ENCODE data around the gene DQX1. TPM values are rescaled to one million over a fixed set of nuclear protein-coding genes. Genes with fewer than 3 reads are reported as not detected.

The DQX1 gene
- total RNA-seq, 1 experiment from 2014 or later, result 0.10 TPM

DNA sequence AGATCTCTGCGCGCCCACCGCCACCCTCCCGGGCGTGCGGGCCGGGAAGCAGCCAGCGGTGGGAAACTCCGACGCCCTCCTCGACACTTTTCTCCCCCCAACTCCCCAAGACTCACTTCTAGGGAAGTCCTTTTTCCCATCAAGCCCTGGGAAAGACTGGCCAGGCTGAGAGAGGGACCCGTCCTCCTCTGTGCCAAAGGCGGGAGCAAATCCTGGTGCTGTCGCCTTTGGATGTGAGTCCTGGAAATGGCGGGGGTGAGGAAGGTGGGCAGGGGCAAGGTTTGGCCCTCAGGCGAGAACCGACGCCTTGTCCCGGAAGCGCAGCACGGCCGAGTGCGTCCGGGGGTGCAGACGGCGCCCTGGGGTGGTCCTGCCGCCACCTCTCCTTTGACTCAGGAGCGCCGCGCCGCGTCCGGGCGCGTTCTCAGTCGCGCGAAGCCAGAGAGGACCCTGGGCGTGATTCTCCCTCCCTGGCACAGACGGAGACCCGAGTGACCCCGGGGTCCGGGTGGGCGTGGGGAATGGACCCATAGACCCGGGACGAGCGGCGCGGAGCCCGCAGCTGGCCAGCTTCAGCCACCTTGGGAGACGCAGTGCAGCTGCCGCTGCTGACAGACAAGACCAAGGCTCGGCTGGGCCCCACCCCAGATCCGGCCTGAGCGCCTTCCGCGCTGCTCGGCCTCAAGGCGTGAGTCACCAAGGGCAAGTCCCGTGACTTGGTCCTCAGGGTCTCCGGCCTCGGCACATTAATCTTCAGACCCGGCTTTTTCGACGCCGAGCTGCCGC, 23.1 kb downstream of the DQX1 start:
- DNase-seq, result peak; percentile 90
- Histone ChIP-seq H3K27me3 (ENCODE audit: control insufficient read depth, insufficient read depth, low read length) (peaks cover 77% of the 10 kb centered on the region), H3K4me3 (ENCODE audit: insufficient read depth, low read depth, low read length) (peak overlapping the region; percentile 52), H3K36me3 (replicated peaks; ENCODE audit: control insufficient read depth, insufficient read depth, low read length) (peaks cover 1% of the 10 kb centered on the region)

GRCh38 chr2:74502147-74502719, 23.8 kb downstream of the DQX1 start:
- peaks cover 1% of the 10 kb centered on the region for H3K36me3 ChIP-seq (replicated peaks; ENCODE audit: control insufficient read depth, insufficient read depth, low read length)
- H3K4me3 ChIP-seq (ENCODE audit: insufficient read depth, low read depth, low read length), result peak overlapping the region; percentile 52
- peaks cover 84% of the 10 kb centered on the region for H3K27me3 ChIP-seq (ENCODE audit: control insufficient read depth, insufficient read depth, low read length)
- DNase-seq, result peak; percentile 77

DNA sequence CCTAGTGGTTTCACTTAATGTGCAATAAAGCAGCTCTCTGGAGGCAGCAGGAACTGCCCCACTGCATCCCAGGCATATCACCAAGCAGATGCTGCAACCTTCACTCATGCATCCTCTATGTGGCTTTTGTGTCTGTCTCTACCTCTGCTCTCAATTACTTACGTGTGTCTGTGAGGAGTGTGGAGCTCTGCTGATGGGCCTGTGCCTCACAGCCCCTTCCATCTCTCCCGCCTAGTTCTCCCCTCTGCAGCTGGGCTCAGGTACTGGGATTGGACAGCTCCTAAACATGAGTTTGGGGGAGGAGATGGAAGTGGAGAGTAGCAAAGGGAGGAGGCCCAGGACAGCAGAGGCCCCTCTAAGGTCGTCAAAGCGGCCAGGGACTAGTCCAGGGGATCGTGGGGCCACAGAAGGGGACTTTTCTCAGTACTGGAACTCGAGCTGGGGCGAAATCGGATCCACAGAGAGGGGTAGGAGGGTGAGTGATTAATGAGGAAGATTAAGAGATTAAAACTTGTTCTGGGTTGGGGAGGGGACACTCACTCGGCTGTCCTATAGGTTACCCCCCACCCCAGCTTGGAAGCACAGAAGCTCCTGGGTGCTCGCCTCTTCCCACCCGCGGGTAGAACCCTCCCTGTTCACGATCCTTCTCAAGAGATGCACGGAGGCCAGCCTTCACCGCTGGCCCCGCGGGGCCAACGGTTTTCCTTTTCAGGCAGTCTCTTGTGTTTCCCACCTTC, 24.5 kb downstream of the DQX1 start:
- Histone ChIP-seq H3K4me3 (ENCODE audit: insufficient read depth, low read depth, low read length) (no peak overlapping the region; the same call in 1 of the 2 replicates), H3K36me3 (replicated peaks; ENCODE audit: control insufficient read depth, insufficient read depth, low read length) (peaks cover 1% of the 10 kb centered on the region), H3K27me3 (ENCODE audit: control insufficient read depth, insufficient read depth, low read length) (peaks cover 91% of the 10 kb centered on the region)
- DNase-seq, result peak; percentile 71

DNA sequence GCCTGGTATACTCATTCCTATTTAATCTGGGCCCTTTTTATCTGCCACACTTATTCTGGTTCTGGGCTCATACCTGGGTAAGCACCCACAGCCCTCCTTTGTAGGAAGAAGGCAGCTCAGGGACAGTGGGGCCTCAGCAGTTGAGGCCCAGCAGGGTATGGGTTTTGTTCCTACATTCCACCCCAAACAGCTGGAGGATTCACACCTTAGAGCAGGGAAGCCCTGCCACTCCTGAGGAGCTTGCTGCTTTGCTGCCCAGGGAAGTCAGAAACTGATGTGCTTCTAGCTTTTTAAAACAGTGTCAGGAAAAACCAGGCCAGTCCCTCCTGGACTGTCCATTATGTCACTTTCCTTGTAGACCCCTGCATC, 25.5 kb downstream of the DQX1 start:
- H3K4me3 ChIP-seq (ENCODE audit: insufficient read depth, low read depth, low read length), result no peak overlapping the region

GRCh38 chr2:74499940-74500577, 26.0 kb downstream of the DQX1 start:
- Histone ChIP-seq H3K36me3 (replicated peaks; ENCODE audit: control insufficient read depth, insufficient read depth, low read length) (no peaks in the 10 kb centered on the region), H3K27me3 (ENCODE audit: control insufficient read depth, insufficient read depth, low read length) (peaks cover 97% of the 10 kb centered on the region), H3K4me3 (ENCODE audit: insufficient read depth, low read depth, low read length) (peak overlapping the region; percentile 40; the same call in 1 of the 2 replicates)
- DNase-seq, result peak; percentile 49

More for the DNA sequence above, 25.5 kb downstream of the DQX1 start:
- DNase-seq, result peak; percentile 63
- peaks cover 97% of the 10 kb centered on the region for H3K27me3 ChIP-seq (ENCODE audit: control insufficient read depth, insufficient read depth, low read length)
- no peaks in the 10 kb centered on the region; the same call in 1 of the 2 replicates for H3K36me3 ChIP-seq (replicated peaks; ENCODE audit: control insufficient read depth, insufficient read depth, low read length)

- DNase-seq, result peak; percentile 89
These were observed 26.6 kb downstream of the DQX1 start, which contains the start of gene LBX2 for GRCh38 chr2:74499267-74499939. Gene LBX2 (minus strand): TSS chr2:74499603. CDS start chr2:74499537, 66 bp downstream.

DNA sequence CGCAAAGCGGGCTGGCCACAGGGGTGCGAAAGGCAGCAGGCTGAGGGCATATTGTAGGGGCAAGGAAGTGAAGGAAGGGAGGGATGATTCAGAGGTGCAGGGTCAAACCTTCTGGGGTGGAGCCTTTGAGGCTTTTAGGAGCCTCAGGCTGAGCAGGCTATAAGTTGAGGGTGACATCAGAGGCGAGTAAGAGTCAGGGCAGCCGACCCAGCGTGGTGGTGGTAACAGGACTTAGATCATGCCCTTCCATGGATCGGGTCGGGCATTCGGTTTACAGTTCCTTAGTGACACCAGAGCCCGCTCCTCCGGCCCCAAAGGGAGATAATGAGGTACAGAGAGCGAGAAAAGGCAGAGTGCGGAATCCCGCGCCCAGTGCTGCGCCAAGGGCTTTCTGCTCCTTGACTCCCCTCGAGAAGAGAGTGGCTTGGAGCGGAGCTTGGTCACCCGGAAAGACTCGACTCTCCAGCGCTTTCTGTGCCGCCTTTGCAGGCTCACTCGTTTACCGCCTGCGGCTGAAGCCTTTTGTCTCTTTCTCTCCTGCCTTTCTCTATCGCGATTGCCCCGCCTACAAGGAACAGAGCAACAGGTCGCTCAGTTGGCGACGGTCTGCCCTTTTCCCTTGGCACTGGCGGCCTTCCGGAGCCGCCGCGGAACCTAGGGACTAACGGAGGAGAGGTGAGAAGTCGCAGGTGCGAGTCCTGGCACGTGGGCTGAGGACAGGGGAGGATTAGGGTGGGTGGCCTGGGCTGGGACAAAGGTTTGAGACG, 27.3 kb downstream of the DQX1 start:
- Histone ChIP-seq H3K4me3 (ENCODE audit: insufficient read depth, low read depth, low read length) (peak overlapping the region; percentile 40), H3K36me3 (replicated peaks; ENCODE audit: control insufficient read depth, insufficient read depth, low read length) (no peaks in the 10 kb centered on the region), H3K27me3 (ENCODE audit: control insufficient read depth, insufficient read depth, low read length) (peaks cover 85% of the 10 kb centered on the region)
- DNase-seq, result peak; percentile 84

More at GRCh38 chr2:74499267-74499939, 26.6 kb downstream of the DQX1 start, which contains the start of gene LBX2:
- Histone ChIP-seq H3K36me3 (replicated peaks; ENCODE audit: control insufficient read depth, insufficient read depth, low read length) (no peaks in the 10 kb centered on the region), H3K4me3 (ENCODE audit: insufficient read depth, low read depth, low read length) (peak within 1 kb of the TSS; percentile 40), H3K27me3 (ENCODE audit: control insufficient read depth, insufficient read depth, low read length) (peaks cover 92% of the 10 kb centered on the region)

DNA sequence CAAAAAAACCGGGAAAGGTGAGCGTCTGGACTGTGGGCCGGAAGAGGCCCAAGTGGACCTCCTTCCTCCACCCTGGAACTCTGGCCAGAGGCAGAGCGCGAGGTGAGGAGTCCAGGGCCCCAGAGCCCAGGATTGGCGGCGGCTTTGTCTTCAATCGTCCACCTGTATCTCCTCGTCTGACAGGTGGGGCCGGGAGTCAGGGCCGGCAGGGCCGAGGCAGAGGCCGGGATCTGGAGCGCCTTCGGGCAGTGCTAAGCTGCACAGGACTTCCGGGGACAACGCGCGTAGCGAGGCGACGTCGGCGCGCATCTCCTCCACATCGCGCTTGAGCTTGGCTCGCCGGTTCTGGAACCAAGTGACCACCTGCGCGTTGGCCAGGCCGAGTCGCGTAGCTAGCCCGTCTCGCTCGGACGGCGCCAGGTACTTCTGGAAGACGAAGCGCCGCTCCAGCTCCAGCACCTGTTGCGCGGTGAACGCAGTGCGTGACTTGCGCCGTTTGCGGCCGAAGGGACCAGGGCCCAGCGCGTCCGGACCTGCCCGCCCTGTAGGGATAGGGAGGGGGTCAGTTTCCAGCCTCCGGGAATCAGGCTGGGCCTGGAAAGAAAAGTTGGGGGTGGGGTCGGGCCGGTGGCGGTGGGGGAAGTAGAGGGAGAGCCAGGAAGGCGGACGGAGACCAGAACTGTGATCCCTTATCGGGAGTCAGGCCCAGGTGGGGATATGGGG, 28.1 kb downstream of the DQX1 start:
- peak overlapping the region; percentile 40 for H3K4me3 ChIP-seq (ENCODE audit: insufficient read depth, low read depth, low read length)
- peaks cover 77% of the 10 kb centered on the region for H3K27me3 ChIP-seq (ENCODE audit: control insufficient read depth, insufficient read depth, low read length)
- H3K36me3 ChIP-seq (replicated peaks; ENCODE audit: control insufficient read depth, insufficient read depth, low read length), result peaks cover 5% of the 10 kb centered on the region
- peak; percentile 84 for DNase-seq

DNA sequence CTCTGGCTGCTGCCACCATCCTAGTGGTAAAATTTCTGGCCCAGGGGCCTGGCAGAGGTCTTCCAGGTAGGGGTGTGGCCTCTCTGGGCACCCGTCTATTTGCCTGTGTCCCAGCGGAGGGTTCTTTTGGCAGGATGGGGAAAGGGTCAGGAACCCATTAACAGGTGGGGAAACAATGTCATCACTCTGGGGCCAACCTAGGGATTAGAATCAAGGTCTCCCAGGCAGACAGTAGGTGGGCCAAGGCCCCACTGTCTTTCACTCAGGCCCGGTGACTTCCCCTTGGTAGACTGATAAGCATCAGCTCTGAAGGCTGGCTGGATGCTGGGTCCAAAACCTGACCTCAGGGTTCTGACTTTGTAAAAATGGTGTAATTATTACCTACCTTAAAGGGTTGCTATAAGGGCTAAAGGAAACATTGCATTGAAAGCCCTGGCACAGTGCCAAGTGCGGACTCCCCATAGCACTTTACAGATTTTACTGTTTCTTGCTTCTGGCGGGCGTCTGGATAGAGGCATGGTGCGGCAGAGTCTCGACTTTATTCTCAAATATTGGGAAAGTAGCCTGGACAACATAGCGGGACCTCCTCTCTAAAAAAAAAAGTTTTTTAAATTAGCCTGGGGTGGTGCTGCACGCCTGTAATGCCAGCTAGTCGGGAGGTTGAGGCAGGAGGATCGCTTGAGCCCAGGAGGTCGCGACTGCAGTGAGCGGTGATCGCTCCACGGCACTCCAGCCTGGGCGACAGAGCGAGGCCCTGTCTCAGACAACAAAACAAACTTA, 28.8 kb downstream of the DQX1 start:
- Histone ChIP-seq H3K4me3 (ENCODE audit: insufficient read depth, low read depth, low read length) (peak overlapping the region; percentile 40; the same call in 1 of the 2 replicates), H3K36me3 (replicated peaks; ENCODE audit: control insufficient read depth, insufficient read depth, low read length) (peaks cover 5% of the 10 kb centered on the region), H3K27me3 (ENCODE audit: control insufficient read depth, insufficient read depth, low read length) (peaks cover 70% of the 10 kb centered on the region)
- no peak for DNase-seq

DNA sequence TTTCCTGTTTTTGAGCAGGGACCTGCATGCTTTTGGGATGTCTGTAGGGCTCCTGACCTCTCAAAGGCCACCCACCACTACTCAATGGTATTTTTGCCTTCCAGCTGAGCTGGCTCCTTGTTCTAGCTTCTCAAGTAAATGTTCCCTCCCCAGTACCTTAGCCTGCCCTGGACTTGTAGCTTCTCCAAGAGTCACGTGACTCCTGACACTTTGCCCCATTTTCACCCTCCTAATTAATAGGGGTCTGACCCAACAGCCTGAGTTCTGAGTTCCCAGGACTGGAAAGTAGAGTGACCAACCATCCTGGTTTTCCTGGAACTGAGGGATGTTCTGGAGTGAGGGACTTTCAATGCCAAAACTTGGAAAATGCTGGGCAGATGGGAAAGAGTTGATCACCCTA, 30.6 kb downstream of the DQX1 start:
- H3K4me3 ChIP-seq (ENCODE audit: insufficient read depth, low read depth, low read length), result no peak overlapping the region
- H3K27me3 ChIP-seq (ENCODE audit: control insufficient read depth, insufficient read depth, low read length), result peaks cover 52% of the 10 kb centered on the region
- no peak for DNase-seq
- peaks cover 20% of the 10 kb centered on the region for H3K36me3 ChIP-seq (replicated peaks; ENCODE audit: control insufficient read depth, insufficient read depth, low read length)

- Histone ChIP-seq H3K4me3 (ENCODE audit: insufficient read depth, low read depth, low read length) (no peak overlapping the region), H3K36me3 (replicated peaks; ENCODE audit: control insufficient read depth, insufficient read depth, low read length) (peaks cover 22% of the 10 kb centered on the region), H3K27me3 (ENCODE audit: control insufficient read depth, insufficient read depth, low read length) (peaks cover 34% of the 10 kb centered on the region)
- no peak for DNase-seq
These were observed 32.5 kb downstream of the DQX1 start for GRCh38 chr2:74493546-74493945.

All from H7 (cell line).